Measurements from ENCODE around the gene QRICH1. TPM values are rescaled to one million over a fixed set of nuclear protein-coding genes. Genes with fewer than 3 reads are reported as not detected.

QRICH1 gene
- total and polyA plus RNA-seq, 2 of the 13 experiments (the other 11 are each of a cell fraction or from before 2014, with no cell fraction given) = 52.6 to 102 TPM

- TF ChIP-seq, protein P1, sequence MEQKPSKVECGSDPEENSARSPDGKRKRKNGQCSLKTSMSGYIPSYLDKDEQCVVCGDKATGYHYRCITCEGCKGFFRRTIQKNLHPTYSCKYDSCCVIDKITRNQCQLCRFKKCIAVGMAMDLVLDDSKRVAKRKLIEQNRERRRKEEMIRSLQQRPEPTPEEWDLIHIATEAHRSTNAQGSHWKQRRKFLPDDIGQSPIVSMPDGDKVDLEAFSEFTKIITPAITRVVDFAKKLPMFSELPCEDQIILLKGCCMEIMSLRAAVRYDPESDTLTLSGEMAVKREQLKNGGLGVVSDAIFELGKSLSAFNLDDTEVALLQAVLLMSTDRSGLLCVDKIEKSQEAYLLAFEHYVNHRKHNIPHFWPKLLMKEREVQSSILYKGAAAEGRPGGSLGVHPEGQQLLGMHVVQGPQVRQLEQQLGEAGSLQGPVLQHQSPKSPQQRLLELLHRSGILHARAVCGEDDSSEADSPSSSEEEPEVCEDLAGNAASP (CRISPR knock-in tag; IDR thresholded peaks at IDR 0.05; ENCODE audit: borderline replicate concordance) = peak; percentile 15; the same call in 1 of the 2 replicates
- peak; percentile 76 for TF ChIP-seq DMAP1 (CRISPR knock-in tag; IDR thresholded peaks at IDR 0.05)
- TF ChIP-seq ZNF441 (CRISPR knock-in tag; IDR thresholded peaks at IDR 0.05; ENCODE audit: borderline replicate concordance) = no peak
- TF ChIP-seq KLF16 (CRISPR knock-in tag; IDR thresholded peaks at IDR 0.05) = no peak
- TF ChIP-seq, protein P2, sequence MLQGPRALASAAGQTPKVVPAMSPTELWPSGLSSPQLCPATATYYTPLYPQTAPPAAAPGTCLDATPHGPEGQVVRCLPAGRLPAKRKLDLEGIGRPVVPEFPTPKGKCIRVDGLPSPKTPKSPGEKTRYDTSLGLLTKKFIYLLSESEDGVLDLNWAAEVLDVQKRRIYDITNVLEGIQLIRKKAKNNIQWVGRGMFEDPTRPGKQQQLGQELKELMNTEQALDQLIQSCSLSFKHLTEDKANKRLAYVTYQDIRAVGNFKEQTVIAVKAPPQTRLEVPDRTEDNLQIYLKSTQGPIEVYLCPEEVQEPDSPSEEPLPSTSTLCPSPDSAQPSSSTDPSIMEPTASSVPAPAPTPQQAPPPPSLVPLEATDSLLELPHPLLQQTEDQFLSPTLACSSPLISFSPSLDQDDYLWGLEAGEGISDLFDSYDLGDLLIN (CRISPR knock-in tag; IDR thresholded peaks at IDR 0.05; ENCODE audit: borderline replicate concordance) = no peak
- no peak; the same call in 1 of the 2 replicates for TF ChIP-seq SMC3 (IDR thresholded peaks at IDR 0.05; ENCODE audit: low read length)
- peak; percentile 35 for TF ChIP-seq PHF5A (CRISPR knock-in tag; IDR thresholded peaks at IDR 0.05; ENCODE audit: low read depth, unreplicated experiment)
- peak; percentile 36 for TF ChIP-seq HNF4A (CRISPR knock-in tag; IDR thresholded peaks at IDR 0.05)
- no peak for TF ChIP-seq KLF13 (CRISPR knock-in tag; IDR thresholded peaks at IDR 0.05)
- no peak for TF ChIP-seq ZNF775 (CRISPR knock-in tag; IDR thresholded peaks at IDR 0.05; ENCODE audit: borderline replicate concordance)
- 0 out of 2 replicates have a peak, but pooled peaks have one; percentile 62 for TF ChIP-seq KDM5B (CRISPR knock-in tag; IDR thresholded peaks at IDR 0.05; ENCODE audit: borderline replicate concordance)
- 0 out of 2 replicates have a peak, but pooled peaks have one; percentile 72 for TF ChIP-seq ZNF17 (CRISPR knock-in tag; IDR thresholded peaks at IDR 0.05)
- TF ChIP-seq ZNF382 (CRISPR knock-in tag; IDR thresholded peaks at IDR 0.05; ENCODE audit: borderline replicate concordance) = no peak; the same call in 1 of the 2 replicates
- TF ChIP-seq HIC2 (CRISPR knock-in tag; IDR thresholded peaks at IDR 0.05; ENCODE audit: low read depth) = no peak
- no peak for TF ChIP-seq ZNF432 (CRISPR knock-in tag; IDR thresholded peaks at IDR 0.05; ENCODE audit: borderline replicate concordance)
- TF ChIP-seq NR2F6 (IDR thresholded peaks at IDR 0.05) = peak; percentile 46; the same call in 1 of the 2 replicates
- peak; percentile 54 for TF ChIP-seq NR2F6 (CRISPR knock-in tag; IDR thresholded peaks at IDR 0.05)
- no peak; the same call in 1 of the 2 replicates for TF ChIP-seq HOXA3 (CRISPR knock-in tag; IDR thresholded peaks at IDR 0.05)
- TF ChIP-seq AHR (CRISPR knock-in tag; IDR thresholded peaks at IDR 0.05) = 0 out of 2 replicates have a peak, but pooled peaks have one; percentile 72
- peak; percentile 75 for TF ChIP-seq PHF21A (CRISPR knock-in tag; IDR thresholded peaks at IDR 0.05)
- TF ChIP-seq POGZ (CRISPR knock-in tag; IDR thresholded peaks at IDR 0.05) = peak; percentile 68
- 0 out of 2 replicates have a peak, but pooled peaks have one; percentile 65 for TF ChIP-seq IRX3 (CRISPR knock-in tag; IDR thresholded peaks at IDR 0.05; ENCODE audit: borderline replicate concordance, low read depth)
- TF ChIP-seq ZNF281 (CRISPR knock-in tag; IDR thresholded peaks at IDR 0.05; ENCODE audit: borderline replicate concordance) = no peak
Observed at GRCh38 chr3:49093853-49094767, at the start of gene QRICH1 (continued).

Measured in HepG2 (cell line).